PC-9 (cell line): Measurements from ENCODE around the gene TAOK2.

Experiments
- EZH2 ChIP-seq: fragments of 200-600 bp; sonication (generic); IDR thresholded peaks from 2 replicates; pipeline ENCODE4 v1.8.0; 2017; ENCODE audit warnings: antibody characterized with exemption, low read depth
- TF ChIP-seq, protein P1 (sequence below): fragments of 200-600 bp; sonication (generic); conservative IDR thresholded peaks from 2 replicates; pipeline ENCODE4 v1.6.1; 2017; ENCODE audit warnings: mixed run types, antibody characterized with exemption, mild to moderate bottlenecking, moderate library complexity

DNA sequence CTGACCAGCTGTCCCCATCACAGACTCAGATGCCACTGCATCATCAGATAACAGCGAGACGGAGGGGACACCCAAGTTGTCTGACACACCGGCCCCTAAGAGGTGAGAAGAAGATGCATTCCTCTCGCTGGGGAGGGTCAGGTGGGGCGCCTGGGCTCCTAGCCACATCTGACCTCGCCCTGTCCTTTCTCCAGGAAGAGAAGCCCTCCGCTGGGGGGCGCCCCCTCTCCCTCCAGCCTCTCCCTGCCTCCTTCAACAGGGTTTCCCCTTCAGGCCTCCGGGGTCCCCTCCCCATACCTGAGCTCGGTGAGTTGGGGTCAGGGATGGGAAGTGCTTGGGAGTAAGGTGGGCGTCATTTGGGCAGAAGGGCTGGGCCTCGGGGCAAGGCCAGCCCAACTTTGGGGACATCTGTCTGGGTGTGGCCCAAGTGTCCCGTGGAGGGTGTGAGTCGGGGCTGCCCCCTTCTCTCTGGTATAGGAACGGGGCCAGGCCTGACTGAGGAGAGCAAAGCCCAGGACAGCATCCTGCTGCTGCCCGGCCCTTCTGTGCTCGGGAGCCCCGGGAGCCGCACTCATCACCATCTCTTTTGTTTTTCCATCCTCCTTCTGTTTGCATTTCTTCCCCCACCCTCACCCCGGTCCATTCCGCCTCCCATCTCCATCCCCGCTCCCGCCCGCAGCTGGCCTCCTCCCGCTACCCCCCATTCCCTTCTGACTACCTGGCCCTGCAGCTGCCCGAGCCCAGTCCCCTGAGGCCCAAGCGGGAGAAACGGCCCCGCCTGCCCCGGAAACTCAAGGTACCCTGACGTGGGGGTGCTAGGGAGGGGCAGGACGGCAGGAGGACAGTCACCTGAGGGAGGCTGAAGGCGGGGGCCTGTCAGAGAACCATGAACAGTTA is 27.3 kb downstream of the TAOK2 start:
- TF ChIP-seq, protein P1, sequence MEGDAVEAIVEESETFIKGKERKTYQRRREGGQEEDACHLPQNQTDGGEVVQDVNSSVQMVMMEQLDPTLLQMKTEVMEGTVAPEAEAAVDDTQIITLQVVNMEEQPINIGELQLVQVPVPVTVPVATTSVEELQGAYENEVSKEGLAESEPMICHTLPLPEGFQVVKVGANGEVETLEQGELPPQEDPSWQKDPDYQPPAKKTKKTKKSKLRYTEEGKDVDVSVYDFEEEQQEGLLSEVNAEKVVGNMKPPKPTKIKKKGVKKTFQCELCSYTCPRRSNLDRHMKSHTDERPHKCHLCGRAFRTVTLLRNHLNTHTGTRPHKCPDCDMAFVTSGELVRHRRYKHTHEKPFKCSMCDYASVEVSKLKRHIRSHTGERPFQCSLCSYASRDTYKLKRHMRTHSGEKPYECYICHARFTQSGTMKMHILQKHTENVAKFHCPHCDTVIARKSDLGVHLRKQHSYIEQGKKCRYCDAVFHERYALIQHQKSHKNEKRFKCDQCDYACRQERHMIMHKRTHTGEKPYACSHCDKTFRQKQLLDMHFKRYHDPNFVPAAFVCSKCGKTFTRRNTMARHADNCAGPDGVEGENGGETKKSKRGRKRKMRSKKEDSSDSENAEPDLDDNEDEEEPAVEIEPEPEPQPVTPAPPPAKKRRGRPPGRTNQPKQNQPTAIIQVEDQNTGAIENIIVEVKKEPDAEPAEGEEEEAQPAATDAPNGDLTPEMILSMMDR: no peak
- no peak for TF ChIP-seq EZH2
